ENCODE measurements around the gene PADI3. TPM values are rescaled to one million over a fixed set of nuclear protein-coding genes. Genes with fewer than 3 reads are reported as not detected.

The PADI3 gene
- polyA plus RNA-seq, 3 donors = 0.01 TPM; not detected in 2

DNA sequence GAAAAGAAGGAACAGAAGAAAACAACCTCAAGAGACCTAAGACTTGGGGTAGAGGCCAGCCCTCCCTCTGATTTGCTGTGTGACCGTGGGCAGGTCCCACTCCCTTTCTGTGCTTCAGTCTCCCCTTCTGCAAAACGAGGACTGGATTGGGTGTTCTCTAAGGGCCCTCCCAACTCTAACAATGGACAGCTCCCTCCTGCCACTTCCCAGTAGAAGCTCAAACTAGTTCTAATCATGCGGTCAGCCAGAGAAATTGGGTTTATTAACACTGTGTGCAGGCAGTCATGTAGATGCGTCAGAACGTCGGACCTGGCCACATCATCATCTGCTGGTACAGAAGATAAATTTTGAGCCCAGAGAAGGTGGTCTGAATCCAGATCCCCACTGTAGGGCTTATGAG lies 57.5 kb downstream of the PADI3 start:
- peak overlapping the region in 5 of 7 donors; percentile 8 to 59 (median 18) for H3K27ac Mint-ChIP-seq
- peaks cover 83 to 90% of the 10 kb centered on the region in 2 donors for H3K4me1 ChIP-seq (ENCODE audit: control insufficient read depth in 1 of 2, insufficient read depth in 2 of 2, low read length in 2 of 2)
- H3K36me3 ChIP-seq (replicated peaks in 1 of 2; ENCODE audit: control insufficient read depth in 1 of 2, insufficient read depth in 2 of 2, low read length in 2 of 2) = no peaks in the 10 kb centered on the region
- TF ChIP-seq, protein P1, sequence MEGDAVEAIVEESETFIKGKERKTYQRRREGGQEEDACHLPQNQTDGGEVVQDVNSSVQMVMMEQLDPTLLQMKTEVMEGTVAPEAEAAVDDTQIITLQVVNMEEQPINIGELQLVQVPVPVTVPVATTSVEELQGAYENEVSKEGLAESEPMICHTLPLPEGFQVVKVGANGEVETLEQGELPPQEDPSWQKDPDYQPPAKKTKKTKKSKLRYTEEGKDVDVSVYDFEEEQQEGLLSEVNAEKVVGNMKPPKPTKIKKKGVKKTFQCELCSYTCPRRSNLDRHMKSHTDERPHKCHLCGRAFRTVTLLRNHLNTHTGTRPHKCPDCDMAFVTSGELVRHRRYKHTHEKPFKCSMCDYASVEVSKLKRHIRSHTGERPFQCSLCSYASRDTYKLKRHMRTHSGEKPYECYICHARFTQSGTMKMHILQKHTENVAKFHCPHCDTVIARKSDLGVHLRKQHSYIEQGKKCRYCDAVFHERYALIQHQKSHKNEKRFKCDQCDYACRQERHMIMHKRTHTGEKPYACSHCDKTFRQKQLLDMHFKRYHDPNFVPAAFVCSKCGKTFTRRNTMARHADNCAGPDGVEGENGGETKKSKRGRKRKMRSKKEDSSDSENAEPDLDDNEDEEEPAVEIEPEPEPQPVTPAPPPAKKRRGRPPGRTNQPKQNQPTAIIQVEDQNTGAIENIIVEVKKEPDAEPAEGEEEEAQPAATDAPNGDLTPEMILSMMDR (IDR thresholded peaks at IDR 0.05) = no peak
- H3K9ac ChIP-seq (ENCODE audit: insufficient read depth, low read length, poor library complexity, severe bottlenecking) = no peak overlapping the region
- no peaks in the 10 kb centered on the region for H4K20me1 ChIP-seq (ENCODE audit: insufficient read depth, low read length)
- H3K4me3 Mint-ChIP-seq = no peak overlapping the region
- H3K9me3 Mint-ChIP-seq = peaks cover 8 to 12% (median 9%) of the 10 kb centered on the region in 7 donors
- peaks cover 0 to 3% (median 0%) of the 10 kb centered on the region in 3 donors for H3K27me3 Mint-ChIP-seq (ENCODE audit: low read depth in 3 of 3)
- H3K4me3 ChIP-seq (replicated peaks in 1 of 3; ENCODE audit: low read depth in 2 of 3, low read length in 3 of 3) = no peak overlapping the region
- intact Hi-C loops (cut with micrococcal nuclease) = no loop called here
- H3K36me3 Mint-ChIP-seq = peaks cover 6 to 19% of the 10 kb centered on the region in 2 donors
- no peak overlapping the region for H3K4me2 ChIP-seq (replicated peaks; ENCODE audit: extremely low read depth, low read length, poor library complexity, severe bottlenecking)
- peaks cover 7 to 8% of the 10 kb centered on the region in 2 donors for H3K9me3 ChIP-seq (replicated peaks in 1 of 2; ENCODE audit: control insufficient read depth in 1 of 2, insufficient read depth in 1 of 2, low read length in 2 of 2)
- no peak overlapping the region for H2AFZ ChIP-seq (ENCODE audit: insufficient read depth, low read depth, low read length, poor library complexity, severe bottlenecking)
- H3K27me3 ChIP-seq (ENCODE audit: control insufficient read depth in 2 of 2, insufficient read depth in 2 of 2, low read length in 2 of 2) = no peaks in the 10 kb centered on the region
- H3K79me2 ChIP-seq (ENCODE audit: insufficient read depth, low read length) = peaks cover 30% of the 10 kb centered on the region
- H3K4me1 Mint-ChIP-seq = peaks cover 88% of the 10 kb centered on the region
- no peak for DNase-seq
- H3K27ac ChIP-seq (ENCODE audit: low read depth in 1 of 2, low read length in 2 of 2) = no peak overlapping the region
- 88% methylated on average over 6 of the region's 6 CpGs for WGBS (ENCODE audit: insufficient coverage)

DNA sequence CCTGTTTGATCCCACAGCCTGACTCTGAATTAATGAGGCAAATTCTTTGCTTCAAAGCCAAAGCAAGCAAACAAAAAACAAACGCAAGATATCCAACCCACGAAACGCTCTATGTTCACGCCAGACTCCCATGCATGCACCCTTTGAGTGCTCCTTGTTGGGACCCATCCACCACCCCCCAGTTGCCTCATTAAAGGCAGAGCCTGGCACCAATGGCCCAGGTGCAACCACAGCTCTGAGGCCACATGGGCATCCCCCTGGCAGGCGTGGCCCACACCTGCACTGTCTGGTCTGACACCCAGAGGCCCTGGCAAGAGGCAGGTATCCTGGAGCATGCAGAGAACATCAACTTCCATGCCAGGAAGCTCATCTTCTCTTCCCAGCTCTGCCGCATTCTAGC lies 58.0 kb downstream of the PADI3 start:
- H3K9me3 ChIP-seq (replicated peaks in 1 of 2; ENCODE audit: control insufficient read depth in 1 of 2, insufficient read depth in 1 of 2, low read length in 2 of 2) = peaks cover 3% of the 10 kb centered on the region in 2 donors
- no peaks in the 10 kb centered on the region for H3K27me3 ChIP-seq (ENCODE audit: control insufficient read depth in 2 of 2, insufficient read depth in 2 of 2, low read length in 2 of 2)
- H3K79me2 ChIP-seq (ENCODE audit: insufficient read depth, low read length) = peaks cover 36% of the 10 kb centered on the region
- peak overlapping the region in 3 of 7 donors; percentile 1 to 92 (median 8) for H3K27ac Mint-ChIP-seq
- H3K4me1 ChIP-seq (ENCODE audit: control insufficient read depth in 1 of 2, insufficient read depth in 2 of 2, low read length in 2 of 2) = peaks cover 88 to 95% of the 10 kb centered on the region in 2 donors
- H3K9me3 Mint-ChIP-seq = peaks cover 2 to 7% (median 5%) of the 10 kb centered on the region in 7 donors
- H2AFZ ChIP-seq (ENCODE audit: insufficient read depth, low read depth, low read length, poor library complexity, severe bottlenecking) = no peak overlapping the region
- WGBS (ENCODE audit: insufficient coverage) = 62% methylated on average over 5 of the region's 6 CpGs
- H3K27me3 Mint-ChIP-seq (ENCODE audit: low read depth in 3 of 3) = peaks cover 0 to 3% (median 0%) of the 10 kb centered on the region in 3 donors
- H3K4me3 Mint-ChIP-seq = no peak overlapping the region
- no peaks in the 10 kb centered on the region for H4K20me1 ChIP-seq (ENCODE audit: insufficient read depth, low read length)
- TF ChIP-seq, protein P1 (IDR thresholded peaks at IDR 0.05) = no peak
- peaks cover 5 to 16% of the 10 kb centered on the region in 2 donors for H3K36me3 Mint-ChIP-seq
- intact Hi-C loops (cut with micrococcal nuclease) = no loop called here
- peaks cover 94% of the 10 kb centered on the region for H3K4me1 Mint-ChIP-seq
- H3K9ac ChIP-seq (ENCODE audit: insufficient read depth, low read length, poor library complexity, severe bottlenecking) = no peak overlapping the region
- H3K27ac ChIP-seq (ENCODE audit: low read depth in 1 of 2, low read length in 2 of 2) = no peak overlapping the region
- H3K4me2 ChIP-seq (replicated peaks; ENCODE audit: extremely low read depth, low read length, poor library complexity, severe bottlenecking) = no peak overlapping the region
- H3K4me3 ChIP-seq (replicated peaks in 1 of 3; ENCODE audit: low read depth in 2 of 3, low read length in 3 of 3) = no peak overlapping the region
- no peak for DNase-seq
- H3K36me3 ChIP-seq (replicated peaks in 1 of 2; ENCODE audit: control insufficient read depth in 1 of 2, insufficient read depth in 2 of 2, low read length in 2 of 2) = no peaks in the 10 kb centered on the region

All from CD14-positive monocyte (primary cell).